EH (cell line): ENCODE results near the gene PABPC5.

ENCODE experiments used
- DNase-seq: peaks from one replicate; pipeline ENCODE4 v3.0.0-alpha.2; 2015; ENCODE audit warnings: low read depth

PABPC5 gene

GRCh38 chrX:91434351-91435168 is at the start of gene PABPC5:
Gene PABPC5 (plus strand): TSS chrX:91434839. CDS start chrX:91435578, 739 bp downstream.
- DNase-seq = peak; percentile 80

GRCh38 chrX:91389026-91389425 is 45.6 kb upstream of the PABPC5 start:
- no peak for DNase-seq

DNA sequence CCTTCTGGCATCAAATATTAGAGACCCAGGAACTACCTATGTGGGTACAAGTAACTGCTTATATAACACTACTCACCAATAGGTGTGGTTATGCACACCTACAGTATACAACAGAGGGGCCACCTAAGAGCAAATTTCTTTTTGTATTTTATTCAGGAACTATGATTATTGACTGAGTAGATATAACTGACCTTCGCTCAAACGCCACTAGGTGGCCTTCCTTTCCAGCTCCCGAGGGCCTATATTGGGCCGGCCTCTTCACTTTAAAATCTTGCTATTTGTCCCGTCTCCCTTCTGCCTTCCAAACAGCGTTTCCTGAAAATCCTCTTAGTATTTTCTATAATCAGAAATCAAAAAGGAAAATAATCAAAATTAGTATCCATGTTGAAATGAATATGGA is 19.9 kb upstream of the PABPC5 start:
- no peak for DNase-seq

- no peak for DNase-seq
These were observed 756 bp downstream of the PABPC5 start for GRCh38 chrX:91435395-91435794.
